GM19395 (cell line): ENCODE results near the gene SHISA5.

Experiments used
- ATAC-seq: cut with Tn5 transposase; IDR thresholded peaks from one replicate; pipeline ENCODE4 v1.9.1; 2021; ENCODE audit warnings: mild to moderate bottlenecking, moderate library complexity; ENCODE audit not compliant: unreplicated experiment

The SHISA5 gene

GRCh38 chr3:48419149-48419548, 84.8 kb downstream of the SHISA5 start:
- no peak for ATAC-seq

- no peak for ATAC-seq
Measured at GRCh38 chr3:48418651-48419050, 85.3 kb downstream of the SHISA5 start.

- ATAC-seq, result no peak
Measured at GRCh38 chr3:48418140-48418539, 85.8 kb downstream of the SHISA5 start.
